ENCODE results near the gene APMAP. TPM values are rescaled to one million over a fixed set of nuclear protein-coding genes. Genes with fewer than 3 reads are reported as not detected.

APMAP gene
- total and polyA plus RNA-seq, 2 of the 13 experiments (the other 11 are each of a cell fraction or from before 2014, with no cell fraction given) = 168 to 214 TPM

DNA sequence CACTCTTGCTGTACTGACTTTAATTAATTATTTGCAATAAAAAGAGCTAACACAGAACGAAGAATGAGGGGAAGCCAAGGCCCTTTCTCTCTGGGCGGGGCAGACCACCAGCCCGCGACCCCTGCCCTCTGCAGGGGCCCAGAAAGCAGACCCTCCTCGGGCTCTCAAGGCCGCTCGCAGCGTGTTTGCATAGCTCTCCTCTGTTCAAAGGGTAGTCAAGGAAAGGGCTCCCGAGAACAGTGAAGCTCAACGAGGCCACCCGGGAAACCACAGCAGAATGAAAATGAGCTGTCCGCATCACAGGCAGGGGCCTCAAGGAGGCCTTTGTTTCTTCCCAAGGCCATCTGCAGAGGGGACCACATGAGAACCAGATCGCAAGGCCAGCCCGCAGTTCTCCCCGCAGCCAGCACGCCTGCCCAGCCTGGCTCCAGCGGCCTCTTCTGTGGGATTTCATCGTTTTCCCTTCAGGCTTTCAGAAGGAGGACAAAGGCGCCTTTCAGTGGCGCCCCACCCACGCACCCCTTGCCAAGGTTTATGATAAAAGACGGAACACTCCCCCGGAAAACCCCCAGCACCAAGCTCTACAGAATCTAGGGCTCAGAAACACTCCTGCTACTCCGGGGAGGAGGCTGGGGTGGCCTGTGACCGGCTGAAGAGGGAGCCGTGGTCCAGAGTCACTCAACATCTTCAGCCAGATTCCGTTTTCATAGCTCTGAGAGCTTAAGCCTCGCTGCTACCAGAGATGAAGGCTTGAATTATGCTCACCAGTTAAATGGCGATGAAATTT lies 40.1 kb upstream of the APMAP start (continued):
- TF ChIP-seq, protein P1, sequence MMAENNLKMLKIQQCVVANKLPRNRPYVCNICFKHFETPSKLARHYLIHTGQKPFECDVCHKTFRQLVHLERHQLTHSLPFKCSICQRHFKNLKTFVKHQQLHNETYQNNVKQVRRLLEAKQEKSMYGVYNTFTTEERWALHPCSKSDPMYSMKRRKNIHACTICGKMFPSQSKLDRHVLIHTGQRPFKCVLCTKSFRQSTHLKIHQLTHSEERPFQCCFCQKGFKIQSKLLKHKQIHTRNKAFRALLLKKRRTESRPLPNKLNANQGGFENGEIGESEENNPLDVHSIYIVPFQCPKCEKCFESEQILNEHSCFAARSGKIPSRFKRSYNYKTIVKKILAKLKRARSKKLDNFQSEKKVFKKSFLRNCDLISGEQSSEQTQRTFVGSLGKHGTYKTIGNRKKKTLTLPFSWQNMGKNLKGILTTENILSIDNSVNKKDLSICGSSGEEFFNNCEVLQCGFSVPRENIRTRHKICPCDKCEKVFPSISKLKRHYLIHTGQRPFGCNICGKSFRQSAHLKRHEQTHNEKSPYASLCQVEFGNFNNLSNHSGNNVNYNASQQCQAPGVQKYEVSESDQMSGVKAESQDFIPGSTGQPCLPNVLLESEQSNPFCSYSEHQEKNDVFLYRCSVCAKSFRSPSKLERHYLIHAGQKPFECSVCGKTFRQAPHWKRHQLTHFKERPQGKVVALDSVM (CRISPR knock-in tag; IDR thresholded peaks at IDR 0.05) = peak; percentile 47; the same call in 1 of the 2 replicates
- TF ChIP-seq KLF15 (CRISPR knock-in tag; IDR thresholded peaks at IDR 0.05; ENCODE audit: borderline replicate concordance) = no peak
- TF ChIP-seq U2AF2 (IDR thresholded peaks at IDR 0.05; ENCODE audit: low read depth, low read length) = no peak
- TF ChIP-seq, protein P2, sequence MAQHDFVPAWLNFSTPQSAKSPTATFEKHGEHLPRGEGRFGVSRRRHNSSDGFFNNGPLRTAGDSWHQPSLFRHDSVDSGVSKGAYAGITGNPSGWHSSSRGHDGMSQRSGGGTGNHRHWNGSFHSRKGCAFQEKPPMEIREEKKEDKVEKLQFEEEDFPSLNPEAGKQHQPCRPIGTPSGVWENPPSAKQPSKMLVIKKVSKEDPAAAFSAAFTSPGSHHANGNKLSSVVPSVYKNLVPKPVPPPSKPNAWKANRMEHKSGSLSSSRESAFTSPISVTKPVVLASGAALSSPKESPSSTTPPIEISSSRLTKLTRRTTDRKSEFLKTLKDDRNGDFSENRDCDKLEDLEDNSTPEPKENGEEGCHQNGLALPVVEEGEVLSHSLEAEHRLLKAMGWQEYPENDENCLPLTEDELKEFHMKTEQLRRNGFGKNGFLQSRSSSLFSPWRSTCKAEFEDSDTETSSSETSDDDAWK (CRISPR knock-in tag; IDR thresholded peaks at IDR 0.05) = no peak
- no peak for TF ChIP-seq ADNP (CRISPR knock-in tag; IDR thresholded peaks at IDR 0.05)
- peak; percentile 19 for TF ChIP-seq PRPF4 (IDR thresholded peaks at IDR 0.05; ENCODE audit: low read depth, low read length, poor library complexity, severe bottlenecking)
- TF ChIP-seq CCDC6 (CRISPR knock-in tag; IDR thresholded peaks at IDR 0.05) = no peak; the same call in 1 of the 2 replicates
- TF ChIP-seq CENPT (CRISPR knock-in tag; IDR thresholded peaks at IDR 0.05; ENCODE audit: low read depth) = no peak
- TF ChIP-seq ZNF816 (CRISPR knock-in tag; IDR thresholded peaks at IDR 0.05; ENCODE audit: borderline replicate concordance) = no peak
- TF ChIP-seq RFX5 (IDR thresholded peaks at IDR 0.05; ENCODE audit: low read depth, low read length) = peak; percentile 51
- TF ChIP-seq, protein P3, sequence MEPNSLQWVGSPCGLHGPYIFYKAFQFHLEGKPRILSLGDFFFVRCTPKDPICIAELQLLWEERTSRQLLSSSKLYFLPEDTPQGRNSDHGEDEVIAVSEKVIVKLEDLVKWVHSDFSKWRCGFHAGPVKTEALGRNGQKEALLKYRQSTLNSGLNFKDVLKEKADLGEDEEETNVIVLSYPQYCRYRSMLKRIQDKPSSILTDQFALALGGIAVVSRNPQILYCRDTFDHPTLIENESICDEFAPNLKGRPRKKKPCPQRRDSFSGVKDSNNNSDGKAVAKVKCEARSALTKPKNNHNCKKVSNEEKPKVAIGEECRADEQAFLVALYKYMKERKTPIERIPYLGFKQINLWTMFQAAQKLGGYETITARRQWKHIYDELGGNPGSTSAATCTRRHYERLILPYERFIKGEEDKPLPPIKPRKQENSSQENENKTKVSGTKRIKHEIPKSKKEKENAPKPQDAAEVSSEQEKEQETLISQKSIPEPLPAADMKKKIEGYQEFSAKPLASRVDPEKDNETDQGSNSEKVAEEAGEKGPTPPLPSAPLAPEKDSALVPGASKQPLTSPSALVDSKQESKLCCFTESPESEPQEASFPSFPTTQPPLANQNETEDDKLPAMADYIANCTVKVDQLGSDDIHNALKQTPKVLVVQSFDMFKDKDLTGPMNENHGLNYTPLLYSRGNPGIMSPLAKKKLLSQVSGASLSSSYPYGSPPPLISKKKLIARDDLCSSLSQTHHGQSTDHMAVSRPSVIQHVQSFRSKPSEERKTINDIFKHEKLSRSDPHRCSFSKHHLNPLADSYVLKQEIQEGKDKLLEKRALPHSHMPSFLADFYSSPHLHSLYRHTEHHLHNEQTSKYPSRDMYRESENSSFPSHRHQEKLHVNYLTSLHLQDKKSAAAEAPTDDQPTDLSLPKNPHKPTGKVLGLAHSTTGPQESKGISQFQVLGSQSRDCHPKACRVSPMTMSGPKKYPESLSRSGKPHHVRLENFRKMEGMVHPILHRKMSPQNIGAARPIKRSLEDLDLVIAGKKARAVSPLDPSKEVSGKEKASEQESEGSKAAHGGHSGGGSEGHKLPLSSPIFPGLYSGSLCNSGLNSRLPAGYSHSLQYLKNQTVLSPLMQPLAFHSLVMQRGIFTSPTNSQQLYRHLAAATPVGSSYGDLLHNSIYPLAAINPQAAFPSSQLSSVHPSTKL (CRISPR knock-in tag; IDR thresholded peaks at IDR 0.05) = peak; percentile 85
- TF ChIP-seq, protein P4, sequence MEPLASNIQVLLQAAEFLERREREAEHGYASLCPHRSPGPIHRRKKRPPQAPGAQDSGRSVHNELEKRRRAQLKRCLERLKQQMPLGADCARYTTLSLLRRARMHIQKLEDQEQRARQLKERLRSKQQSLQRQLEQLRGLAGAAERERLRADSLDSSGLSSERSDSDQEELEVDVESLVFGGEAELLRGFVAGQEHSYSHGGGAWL (CRISPR knock-in tag; IDR thresholded peaks at IDR 0.05) = no peak
- no peak for TF ChIP-seq EHMT2 (IDR thresholded peaks at IDR 0.05; ENCODE audit: borderline replicate concordance, low read depth, low read length)
- TF ChIP-seq, protein P5, sequence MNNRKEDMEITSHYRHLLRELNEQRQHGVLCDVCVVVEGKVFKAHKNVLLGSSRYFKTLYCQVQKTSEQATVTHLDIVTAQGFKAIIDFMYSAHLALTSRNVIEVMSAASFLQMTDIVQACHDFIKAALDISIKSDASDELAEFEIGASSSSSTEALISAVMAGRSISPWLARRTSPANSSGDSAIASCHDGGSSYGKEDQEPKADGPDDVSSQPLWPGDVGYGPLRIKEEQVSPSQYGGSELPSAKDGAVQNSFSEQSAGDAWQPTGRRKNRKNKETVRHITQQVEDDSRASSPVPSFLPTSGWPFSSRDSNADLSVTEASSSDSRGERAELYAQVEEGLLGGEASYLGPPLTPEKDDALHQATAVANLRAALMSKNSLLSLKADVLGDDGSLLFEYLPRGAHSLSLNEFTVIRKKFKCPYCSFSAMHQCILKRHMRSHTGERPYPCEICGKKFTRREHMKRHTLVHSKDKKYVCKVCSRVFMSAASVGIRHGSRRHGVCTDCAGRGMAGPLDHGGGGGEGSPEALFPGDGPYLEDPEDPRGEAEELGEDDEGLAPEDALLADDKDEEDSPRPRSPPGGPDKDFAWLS (CRISPR knock-in tag; IDR thresholded peaks at IDR 0.05; ENCODE audit: borderline replicate concordance) = no peak
- peak; percentile 59 for TF ChIP-seq BCL6 (CRISPR knock-in tag; IDR thresholded peaks at IDR 0.05)
- TF ChIP-seq, protein P6, sequence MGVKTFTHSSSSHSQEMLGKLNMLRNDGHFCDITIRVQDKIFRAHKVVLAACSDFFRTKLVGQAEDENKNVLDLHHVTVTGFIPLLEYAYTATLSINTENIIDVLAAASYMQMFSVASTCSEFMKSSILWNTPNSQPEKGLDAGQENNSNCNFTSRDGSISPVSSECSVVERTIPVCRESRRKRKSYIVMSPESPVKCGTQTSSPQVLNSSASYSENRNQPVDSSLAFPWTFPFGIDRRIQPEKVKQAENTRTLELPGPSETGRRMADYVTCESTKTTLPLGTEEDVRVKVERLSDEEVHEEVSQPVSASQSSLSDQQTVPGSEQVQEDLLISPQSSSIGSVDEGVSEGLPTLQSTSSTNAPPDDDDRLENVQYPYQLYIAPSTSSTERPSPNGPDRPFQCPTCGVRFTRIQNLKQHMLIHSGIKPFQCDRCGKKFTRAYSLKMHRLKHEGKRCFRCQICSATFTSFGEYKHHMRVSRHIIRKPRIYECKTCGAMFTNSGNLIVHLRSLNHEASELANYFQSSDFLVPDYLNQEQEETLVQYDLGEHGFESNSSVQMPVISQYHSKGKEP (CRISPR knock-in tag; IDR thresholded peaks at IDR 0.05) = no peak
- no peak for TF ChIP-seq NFKBIZ (CRISPR knock-in tag; IDR thresholded peaks at IDR 0.05)

All from HepG2 (cell line).